ENCODE measurements around the gene CLSTN2. TPM values are rescaled to one million over a fixed set of nuclear protein-coding genes. Genes with fewer than 3 reads are reported as not detected.

Gene CLSTN2
- total RNA-seq, 1 experiment from 2014 or later = not detected

GRCh38 chr3:140076552-140076951, 141.6 kb downstream of the CLSTN2 start:
- TF ChIP-seq EZH2 (IDR thresholded peaks at IDR 0.05; ENCODE audit: low read length, unreplicated experiment) = no peak
- no peak for TF ChIP-seq EZH2phosphoT487 (IDR thresholded peaks at IDR 0.05; ENCODE audit: borderline replicate concordance, low read length)
- TF ChIP-seq CTCF (conservative IDR thresholded peaks at IDR 0.05; ENCODE audit: low read depth, low read length) = no peak
- H3K79me2 ChIP-seq (ENCODE audit: low read length) = no peaks in the 10 kb centered on the region
- H3F3A ChIP-seq (ENCODE audit: low read length, unreplicated experiment) = no peaks in the 10 kb centered on the region
- no peaks in the 10 kb centered on the region for H3K4me1 ChIP-seq (ENCODE audit: insufficient read depth, low read length)
- H3K9me2 ChIP-seq (replicated peaks; ENCODE audit: low read length) = no peaks in the 10 kb centered on the region
- H3K9me3 ChIP-seq (ENCODE audit: low read length) = no peaks in the 10 kb centered on the region
- ATAC-seq (no peak), DNase-seq (no peak)
- POLR2A ChIA-PET (ENCODE audit: unreplicated experiment) = no interaction called here
- H2AFZ ChIP-seq (ENCODE audit: low read length) = no peak overlapping the region
- no peaks in the 10 kb centered on the region for H3K36me3 ChIP-seq (ENCODE audit: low read depth, low read length)
- no peaks in the 10 kb centered on the region for H4K20me1 ChIP-seq (ENCODE audit: low read length)
- H3K9ac ChIP-seq (ENCODE audit: low read length) = no peak overlapping the region
- CTCF ChIA-PET = no interaction called here
- H3K27me3 ChIP-seq (ENCODE audit: low read length) = no peaks in the 10 kb centered on the region
- intact Hi-C loops (cut with micrococcal nuclease) = no loop called here
- no TSS peak for BruUV-seq (replicated peaks)
- no peak overlapping the region for H3K4me3 ChIP-seq (ENCODE audit: low read length)
- no peak overlapping the region for H3K27ac ChIP-seq (ENCODE audit: low read length)
- H3K4me2 ChIP-seq (ENCODE audit: low read length) = no peak overlapping the region

- H3K27me3 ChIP-seq (ENCODE audit: low read length) = no peaks in the 10 kb centered on the region
- no peak overlapping the region for H2AFZ ChIP-seq (ENCODE audit: low read length)
- no peak overlapping the region for H3K27ac ChIP-seq (ENCODE audit: low read length)
- no peak for ATAC-seq
- BruUV-seq (replicated peaks) = no TSS peak
- CTCF ChIA-PET = no interaction called here
- no peaks in the 10 kb centered on the region for H3K36me3 ChIP-seq (ENCODE audit: low read depth, low read length)
- no peaks in the 10 kb centered on the region for H3K4me1 ChIP-seq (ENCODE audit: insufficient read depth, low read length)
- H3K9me2 ChIP-seq (replicated peaks; ENCODE audit: low read length) = no peaks in the 10 kb centered on the region
- H3K9me3 ChIP-seq (ENCODE audit: low read length) = no peaks in the 10 kb centered on the region
- no peaks in the 10 kb centered on the region for H4K20me1 ChIP-seq (ENCODE audit: low read length)
- H3F3A ChIP-seq (ENCODE audit: low read length, unreplicated experiment) = no peaks in the 10 kb centered on the region
- DNase-seq = no peak
- intact Hi-C loops (cut with micrococcal nuclease) = no loop called here
- H3K4me2 ChIP-seq (ENCODE audit: low read length) = no peak overlapping the region
- POLR2A ChIA-PET (ENCODE audit: unreplicated experiment) = no interaction called here
- no peak overlapping the region for H3K4me3 ChIP-seq (ENCODE audit: low read length)
- H3K79me2 ChIP-seq (ENCODE audit: low read length) = no peaks in the 10 kb centered on the region
- H3K9ac ChIP-seq (ENCODE audit: low read length) = no peak overlapping the region
- TF ChIP-seq EZH2phosphoT487 (IDR thresholded peaks at IDR 0.05; ENCODE audit: borderline replicate concordance, low read length) = no peak
- TF ChIP-seq EZH2 (IDR thresholded peaks at IDR 0.05; ENCODE audit: low read length, unreplicated experiment) = no peak
- TF ChIP-seq CTCF (conservative IDR thresholded peaks at IDR 0.05; ENCODE audit: low read depth, low read length) = no peak
Observed at GRCh38 chr3:140077406-140077805, 142.4 kb downstream of the CLSTN2 start.

GRCh38 chr3:140078343-140078742, 143.4 kb downstream of the CLSTN2 start:
- no peak for DNase-seq
- Histone ChIP-seq H3K9me2 (replicated peaks; ENCODE audit: low read length) (no peaks in the 10 kb centered on the region), H3K4me3 (ENCODE audit: low read length) (no peak overlapping the region), H3K9ac (ENCODE audit: low read length) (no peak overlapping the region), H3K4me1 (ENCODE audit: insufficient read depth, low read length) (no peaks in the 10 kb centered on the region), H3K79me2 (ENCODE audit: low read length) (no peaks in the 10 kb centered on the region), H3K4me2 (ENCODE audit: low read length) (no peak overlapping the region), H2AFZ (ENCODE audit: low read length) (no peak overlapping the region), H3K36me3 (ENCODE audit: low read depth, low read length) (no peaks in the 10 kb centered on the region), H3F3A (ENCODE audit: low read length, unreplicated experiment) (no peaks in the 10 kb centered on the region), H3K27me3 (ENCODE audit: low read length) (no peaks in the 10 kb centered on the region), H3K27ac (ENCODE audit: low read length) (no peak overlapping the region), H3K9me3 (ENCODE audit: low read length) (no peaks in the 10 kb centered on the region), H4K20me1 (ENCODE audit: low read length) (no peaks in the 10 kb centered on the region)
- ChIA-PET POLR2A (ENCODE audit: unreplicated experiment) (no interaction called here), CTCF (no interaction called here)
- BruUV-seq (replicated peaks) = no TSS peak
- TF ChIP-seq CTCF (conservative IDR thresholded peaks at IDR 0.05; ENCODE audit: low read depth, low read length) (no peak), EZH2phosphoT487 (IDR thresholded peaks at IDR 0.05; ENCODE audit: borderline replicate concordance, low read length) (no peak), EZH2 (IDR thresholded peaks at IDR 0.05; ENCODE audit: low read length, unreplicated experiment) (no peak)
- ATAC-seq = no peak
- intact Hi-C loops (cut with micrococcal nuclease) = no loop called here

All from PC-3 (cell line).